GM20000 (cell line): ENCODE results near the gene TRIM13.
A peak's percentile ranks its signal among the peaks of the same experiment; 100 is the strongest.

ENCODE experiments used
- DNase-seq: peaks from one replicate; pipeline ENCODE4 v3.0.0; 2012; ENCODE audit warnings: low spot score
- CTCF ChIP-seq: IDR thresholded peaks from 2 replicates; pipeline ENCODE4 v1.5.1; 2012; ENCODE audit warnings: mild to moderate bottlenecking, control low read depth; ENCODE audit errors: extremely low read depth, missing control alignments

The TRIM13 gene

GRCh38 chr13:49958321-49958720 lies 38.5 kb upstream of the TRIM13 start:
- no peak for TF ChIP-seq CTCF

GRCh38 chr13:49967456-49967855 lies 29.4 kb upstream of the TRIM13 start:
- no peak for DNase-seq
- no peak for TF ChIP-seq CTCF

More at GRCh38 chr13:49958321-49958720, 38.5 kb upstream of the TRIM13 start:
- DNase-seq = no peak

- TF ChIP-seq CTCF = no peak
Observed at GRCh38 chr13:49972709-49973108, 24.1 kb upstream of the TRIM13 start.

GRCh38 chr13:49975826-49976225 lies 21.0 kb upstream of the TRIM13 start:
- DNase-seq = no peak
- no peak for TF ChIP-seq CTCF

More at GRCh38 chr13:49972709-49973108, 24.1 kb upstream of the TRIM13 start:
- no peak for DNase-seq

GRCh38 chr13:49976314-49977258 lies 20.3 kb upstream of the TRIM13 start:
- DNase-seq = peak; percentile 67
- TF ChIP-seq CTCF = peak; percentile 73

GRCh38 chr13:49977992-49978391 lies 18.9 kb upstream of the TRIM13 start:
- no peak for TF ChIP-seq CTCF
- no peak for DNase-seq

- no peak for DNase-seq
- TF ChIP-seq CTCF = no peak
Observed at GRCh38 chr13:49980266-49980665, 16.6 kb upstream of the TRIM13 start.
